ENCODE measurements around the gene CTDNEP1. TPM values are rescaled to one million over a fixed set of nuclear protein-coding genes. Genes with fewer than 3 reads are reported as not detected.

Gene CTDNEP1
- total and polyA plus RNA-seq, 9 donors: 42.3 to 256 (median 123) TPM

GRCh38 chr17:7256766-7257456 is 5.4 kb upstream of the CTDNEP1 start:
- H3K9me3 ChIP-seq: no peaks in the 10 kb centered on the region
- 84 to 88% (median 84%) methylated on average over 8 of the region's 8 CpGs for WGBS, 3 donors
- H3K36me3 ChIP-seq: no peaks in the 10 kb centered on the region
- DNase-seq: no peak
- H3K4me1 ChIP-seq (ENCODE audit: insufficient read depth): peaks cover 5% of the 10 kb centered on the region
- no peak for TF ChIP-seq POLR2A (IDR thresholded peaks at IDR 0.05)
- intact Hi-C loops (cut with DNase I): no loop called here
- H3K27ac ChIP-seq: no peak overlapping the region
- H3K27me3 ChIP-seq: no peaks in the 10 kb centered on the region
- no peak overlapping the region for H3K4me3 ChIP-seq

DNA sequence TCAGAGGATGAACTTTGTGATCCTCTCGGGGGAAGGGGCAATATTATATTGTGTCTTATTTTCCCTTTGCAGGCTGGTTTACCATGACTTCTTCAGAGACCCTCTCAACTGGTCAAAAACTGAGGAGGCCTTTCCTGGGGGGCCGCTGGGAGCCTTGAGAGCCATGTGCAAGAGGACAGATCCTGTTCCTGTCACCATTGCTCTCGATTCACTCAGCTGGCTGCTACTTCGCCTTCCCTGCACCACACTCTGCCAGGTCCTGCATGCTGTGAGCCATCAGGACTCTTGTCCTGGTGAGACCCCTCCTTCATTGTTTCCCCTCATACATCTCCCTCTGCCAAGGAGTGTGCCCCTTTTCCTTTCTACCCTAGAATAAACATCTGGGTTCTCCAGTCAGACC is 3.0 kb upstream of the CTDNEP1 start:
- peaks cover 7% of the 10 kb centered on the region for H3K4me1 ChIP-seq (ENCODE audit: insufficient read depth)
- no peak for DNase-seq
- WGBS, 3 donors: 87 to 91% (median 88%) methylated on average over 4 of the region's 4 CpGs
- H3K36me3 ChIP-seq: no peaks in the 10 kb centered on the region
- intact Hi-C loops (cut with DNase I): no loop called here
- no peak for TF ChIP-seq EP300 (IDR thresholded peaks at IDR 0.05)
- no peak for TF ChIP-seq POLR2A (IDR thresholded peaks at IDR 0.05)
- TF ChIP-seq CTCF (IDR thresholded peaks at IDR 0.05): no peak
- no peaks in the 10 kb centered on the region for H3K27me3 ChIP-seq
- no peak overlapping the region for H3K4me3 ChIP-seq
- no peak overlapping the region for H3K27ac ChIP-seq
- no peaks in the 10 kb centered on the region for H3K9me3 ChIP-seq

DNA sequence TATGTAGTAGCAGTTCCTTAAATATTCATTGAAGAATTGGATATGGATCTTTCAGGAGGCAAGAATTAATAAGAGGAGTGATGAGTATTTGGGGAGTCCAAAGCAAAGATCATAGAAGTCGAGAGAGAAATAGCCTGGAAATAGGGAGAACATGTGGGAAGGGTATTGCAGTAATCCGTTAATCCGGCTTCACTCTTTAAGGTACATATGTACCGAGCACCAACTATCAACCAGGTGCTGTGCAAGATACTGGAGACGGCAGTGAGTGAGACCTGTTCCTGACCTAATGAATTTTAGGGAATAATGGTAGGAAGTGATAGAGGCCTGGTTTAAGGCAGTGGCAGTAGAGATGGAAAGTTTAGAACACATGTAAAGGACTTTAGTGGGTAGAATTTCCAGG is 1.5 kb upstream of the CTDNEP1 start:
- intact Hi-C loops (cut with DNase I): no loop called here
- no peak for DNase-seq
- no peak overlapping the region for H3K4me3 ChIP-seq
- no peaks in the 10 kb centered on the region for H3K36me3 ChIP-seq
- 68 to 75% (median 69%) methylated on average over 5 of the region's 5 CpGs for WGBS, 3 donors
- peaks cover 9% of the 10 kb centered on the region for H3K4me1 ChIP-seq (ENCODE audit: insufficient read depth)
- no peaks in the 10 kb centered on the region for H3K9me3 ChIP-seq
- TF ChIP-seq EP300 (IDR thresholded peaks at IDR 0.05) (no peak), CTCF (IDR thresholded peaks at IDR 0.05) (no peak), POLR2A (IDR thresholded peaks at IDR 0.05) (no peak)
- no peaks in the 10 kb centered on the region for H3K27me3 ChIP-seq
- H3K27ac ChIP-seq: peak overlapping the region in 1 of 2 donors; percentile 98

DNA sequence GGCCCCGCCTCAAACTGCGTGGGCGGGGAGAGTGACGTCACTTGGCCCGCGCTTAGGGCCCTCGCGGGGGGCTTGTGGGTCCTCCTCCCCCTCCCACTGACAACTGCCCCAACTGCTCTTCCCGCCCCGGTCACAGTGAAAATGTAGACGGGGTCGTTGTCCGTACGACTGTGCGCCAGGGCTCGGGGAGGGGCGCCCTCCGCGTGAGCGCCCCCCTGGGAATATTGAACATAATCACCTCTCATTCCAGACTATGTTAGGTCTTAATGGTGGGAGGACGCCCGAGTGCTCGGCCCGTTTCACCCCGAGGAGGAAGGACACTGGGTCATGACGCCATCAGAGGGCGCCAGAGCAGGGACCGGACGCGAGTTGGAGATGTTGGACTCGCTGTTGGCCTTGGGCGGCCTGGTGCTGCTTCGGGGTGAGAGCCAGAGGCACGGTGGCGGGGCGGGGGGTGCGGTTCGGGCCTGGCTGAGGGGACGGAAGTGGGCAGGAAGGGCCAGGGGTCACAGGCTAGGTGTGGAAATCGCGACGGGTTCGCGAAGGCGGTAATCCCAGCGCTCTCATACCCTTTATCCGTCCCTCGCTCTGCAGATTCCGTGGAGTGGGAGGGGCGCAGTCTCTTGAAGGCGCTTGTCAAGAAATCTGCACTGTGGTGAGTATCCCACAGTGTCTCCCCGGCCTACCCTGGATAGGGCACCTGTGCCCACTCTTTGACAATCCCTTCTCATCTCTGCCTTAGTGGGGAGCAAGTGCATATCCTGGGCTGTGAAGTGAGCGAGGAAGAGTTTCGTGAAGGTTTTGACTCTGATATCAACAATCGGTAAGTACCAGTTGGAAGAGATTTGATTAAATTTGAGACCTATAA is 876 bp upstream of the CTDNEP1 start, which contains the start of gene ELP5:
Gene ELP5 (plus strand): TSS at position 40 of the 868 bp plus-strand sequence. CDS start 336 bp downstream, at position 376.
- H3K27me3 ChIP-seq: no peaks in the 10 kb centered on the region
- no peak for TF ChIP-seq EP300 (IDR thresholded peaks at IDR 0.05)
- TF ChIP-seq POLR2A (IDR thresholded peaks at IDR 0.05): peak; percentile 51
- TF ChIP-seq CTCF (IDR thresholded peaks at IDR 0.05): peak in 1 of 3 donors; percentile 55
- intact Hi-C loops (cut with DNase I): no loop called here
- no peaks in the 10 kb centered on the region for H3K9me3 ChIP-seq
- peak within 1 kb of the TSS; percentile 96 for H3K4me3 ChIP-seq
- H3K4me1 ChIP-seq (ENCODE audit: insufficient read depth): peaks cover 9% of the 10 kb centered on the region
- peak; percentile 95 to 97 (median 96) for DNase-seq
- H3K36me3 ChIP-seq: no peaks in the 10 kb centered on the region
- 1% methylated on average over 54 to 55 of the region's 55 CpGs for WGBS, 3 donors
- peak within 1 kb of the TSS; percentile 82 to 98 for H3K27ac ChIP-seq

Measured in ovary (tissue), 9 donors.